Islet of Langerhans (tissue), 1 donor: ENCODE results near the gene RNU1-3.
"Not testable (repeated sequence)": the region's sequence is repeated elsewhere in the genome, so short reads cannot be mapped to it uniquely, and the experiment has no call there.

Experiments
- FAIRE-seq: peaks from one replicate; lab custom pipeline; 2011; peaks lifted over from hg19 to GRCh38; lab: Jason Lieb, UNC

RNU1-3 gene

GRCh38 chr1:16636551-16637195, 30.1 kb downstream of the RNU1-3 start:
- not testable (repeated sequence) for FAIRE-seq

GRCh38 chr1:16635959-16636358, 30.8 kb downstream of the RNU1-3 start:
- not testable (repeated sequence) for FAIRE-seq

- not testable (repeated sequence) for FAIRE-seq
These were observed 33.0 kb downstream of the RNU1-3 start for GRCh38 chr1:16633540-16634282.

GRCh38 chr1:16632044-16632850, 34.5 kb downstream of the RNU1-3 start:
- not testable (repeated sequence) for FAIRE-seq

DNA sequence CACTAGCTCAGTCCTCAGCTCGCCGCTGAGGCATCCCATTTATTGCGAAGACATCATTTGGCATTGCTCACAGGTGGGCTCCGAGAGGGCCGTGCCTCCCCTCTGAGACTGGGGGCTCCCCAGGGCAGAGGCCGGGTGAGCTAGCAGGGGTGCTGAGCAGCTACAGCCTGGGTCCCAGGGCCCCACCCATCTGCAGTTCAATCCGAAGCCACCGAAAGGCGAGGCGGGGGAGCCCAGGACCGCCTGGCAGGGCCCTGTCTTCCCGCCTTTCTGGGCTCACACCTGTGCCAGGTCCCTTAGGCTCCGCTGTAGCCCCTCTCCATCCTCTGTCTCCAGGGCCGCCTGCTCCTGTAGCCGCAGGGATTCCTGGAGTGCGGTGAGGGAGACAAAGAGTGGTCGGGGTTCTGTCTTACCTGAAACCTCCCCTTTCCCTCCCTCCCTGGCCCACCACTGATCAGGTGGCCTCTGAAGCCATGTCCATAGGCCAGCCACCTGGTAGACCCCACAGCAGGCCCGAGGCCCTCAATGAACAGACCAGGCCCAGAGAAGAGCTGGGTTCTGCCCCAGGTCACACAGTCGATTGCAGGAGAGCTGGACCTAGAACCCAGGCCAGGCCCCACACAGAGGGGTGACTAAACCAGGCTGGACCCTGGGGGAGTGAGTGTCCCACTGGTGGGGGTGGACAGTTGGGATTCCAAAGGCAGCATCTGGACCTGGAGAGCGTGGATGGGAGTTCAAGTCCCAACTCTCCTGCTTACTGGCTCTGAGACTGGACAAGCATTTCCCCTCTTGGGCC, 35.3 kb downstream of the RNU1-3 start:
- FAIRE-seq, result no peak

DNA sequence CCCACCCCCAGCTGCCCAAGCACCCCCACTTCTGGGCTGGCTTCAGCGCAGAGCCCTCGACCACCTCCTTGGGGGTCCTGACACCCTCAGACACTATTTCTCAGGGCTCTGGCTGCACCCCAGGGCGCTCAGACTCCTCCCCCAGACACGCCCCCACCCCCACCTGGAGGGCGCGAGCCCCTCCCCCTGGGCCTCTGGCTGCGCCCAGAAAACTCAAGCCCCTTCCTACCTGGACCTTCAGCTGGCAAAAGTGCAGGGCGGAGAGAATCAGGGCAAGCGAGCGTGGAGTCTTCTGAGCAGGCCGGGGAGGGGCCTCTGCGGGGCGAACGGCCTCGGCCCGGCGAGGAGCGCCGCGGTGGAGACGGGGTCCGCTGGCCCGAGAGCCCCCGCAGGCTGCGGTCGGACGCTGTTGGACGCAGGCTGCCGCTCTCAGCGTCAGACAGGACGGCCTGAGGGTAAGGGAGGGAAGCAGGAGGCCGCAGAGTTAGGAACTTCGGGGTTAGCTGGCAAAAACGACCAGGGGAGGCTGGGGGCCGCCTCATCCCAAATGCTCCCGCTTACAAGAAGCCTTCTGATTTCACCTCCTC, 36.0 kb downstream of the RNU1-3 start:
- FAIRE-seq, result no peak

DNA sequence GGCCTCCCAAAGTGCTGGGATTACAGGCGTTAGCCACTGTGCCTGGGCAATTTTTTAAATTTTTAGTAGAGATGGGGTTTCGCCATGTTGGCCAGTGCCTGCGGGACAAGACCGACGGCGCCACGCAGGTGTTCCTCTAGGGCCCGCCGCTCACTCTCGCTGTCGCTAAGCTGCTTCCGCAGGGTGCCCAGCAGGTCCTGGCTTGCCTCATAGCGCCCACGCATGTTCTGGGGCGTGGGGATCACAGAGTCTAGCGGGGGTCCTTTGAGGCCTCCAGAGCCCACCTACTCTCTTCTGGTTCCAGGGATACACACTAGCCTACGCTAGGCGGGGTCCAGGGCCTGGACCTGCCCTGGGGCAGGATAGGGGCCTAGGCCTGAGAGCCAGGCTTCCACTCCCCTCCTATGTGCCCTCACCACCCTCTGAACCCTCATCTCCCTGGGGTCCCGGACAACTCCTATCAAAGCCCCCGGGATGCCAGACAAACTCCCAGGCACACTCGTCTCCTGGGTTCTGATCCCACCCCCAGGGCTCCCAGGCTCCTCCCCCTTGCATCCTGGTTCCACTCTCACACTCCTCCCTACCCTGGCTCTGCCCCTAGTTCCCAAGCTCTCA, 36.7 kb downstream of the RNU1-3 start:
- FAIRE-seq, result not testable (repeated sequence)

DNA sequence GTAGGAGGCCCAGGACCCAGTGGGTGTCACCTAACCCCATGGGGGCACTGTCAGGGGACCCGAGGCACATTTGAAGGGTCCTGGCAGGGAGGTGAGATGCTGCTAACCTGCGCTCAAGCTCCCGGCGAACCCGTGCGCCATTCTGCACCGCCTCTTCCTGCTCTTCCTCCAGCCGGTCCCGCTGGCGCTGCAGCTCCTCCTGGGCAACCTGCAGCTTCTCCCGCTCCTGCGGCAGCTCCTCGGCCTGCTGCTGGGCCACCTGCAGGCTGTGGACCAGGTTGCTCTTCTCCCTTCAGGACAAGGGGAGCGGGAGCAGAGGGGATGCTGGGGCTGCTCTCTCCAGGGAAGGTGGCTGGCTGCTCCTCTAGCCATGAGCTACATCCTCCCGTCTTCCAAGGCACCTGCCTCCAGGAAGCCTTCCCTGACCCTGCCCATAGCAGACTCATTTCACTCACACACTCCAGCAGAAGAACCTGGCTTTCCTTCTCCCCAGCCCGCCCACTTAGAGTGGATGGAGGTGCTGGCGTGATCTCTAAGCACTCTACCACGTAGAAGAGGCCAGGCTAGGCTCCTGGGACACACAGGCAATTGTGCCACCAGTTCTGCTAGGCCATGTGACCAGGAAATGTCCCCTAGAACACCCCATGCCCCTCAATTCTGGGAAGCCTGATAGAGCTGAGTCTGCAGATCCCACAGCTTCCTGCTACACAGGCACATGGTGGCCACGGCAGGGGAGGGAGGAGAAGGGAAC, 38.2 kb downstream of the RNU1-3 start:
- FAIRE-seq, result no peak

GRCh38 chr1:16626409-16626983, 40.3 kb downstream of the RNU1-3 start:
- not testable (repeated sequence) for FAIRE-seq

- no peak for FAIRE-seq
These were observed 41.0 kb downstream of the RNU1-3 start for GRCh38 chr1:16625497-16626408.

DNA sequence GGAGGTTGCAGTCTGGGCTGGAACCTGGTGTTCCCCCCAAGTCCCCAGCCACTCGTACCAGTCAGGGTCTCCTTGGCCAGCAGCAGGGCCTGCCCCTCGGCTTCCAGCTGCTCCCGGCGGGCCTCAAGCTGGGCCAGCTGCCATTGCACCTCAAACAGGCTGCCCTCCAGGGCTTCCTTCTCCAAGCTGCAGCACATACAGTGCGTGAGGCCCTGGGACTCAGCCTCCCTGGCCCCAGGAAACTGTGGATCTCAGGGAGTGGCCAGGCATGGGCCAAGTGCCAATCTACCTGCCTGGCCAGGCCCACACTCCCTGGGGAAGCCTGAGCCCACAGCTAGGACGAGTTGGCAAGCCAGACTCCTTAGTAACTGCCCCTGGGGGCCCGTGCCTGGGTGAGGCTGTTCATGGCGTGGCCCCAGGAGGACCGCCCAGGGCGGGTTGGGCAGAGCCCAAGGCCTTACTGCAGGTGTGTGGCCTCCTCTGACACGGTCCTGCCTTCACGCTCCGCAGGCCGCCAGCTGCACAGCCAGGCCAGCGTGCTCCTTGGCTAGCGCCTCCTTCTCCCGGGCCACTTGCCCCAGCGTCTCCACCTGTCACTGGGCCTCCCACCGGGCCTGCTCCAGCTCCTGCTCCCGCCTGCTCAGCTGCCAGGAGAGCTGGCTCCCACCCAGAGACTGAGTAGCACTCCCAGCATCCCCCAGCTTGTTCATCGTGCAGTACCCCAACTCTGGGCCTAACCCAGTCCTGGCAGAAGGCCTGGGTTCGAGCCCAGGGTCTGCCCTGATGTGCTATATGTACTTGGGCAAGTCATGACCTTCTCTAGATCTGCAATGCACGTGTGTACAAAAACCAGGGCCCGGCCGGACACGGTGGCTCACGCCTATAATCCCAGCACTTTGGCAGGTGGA, 42.7 kb downstream of the RNU1-3 start:
- not testable (repeated sequence) for FAIRE-seq

DNA sequence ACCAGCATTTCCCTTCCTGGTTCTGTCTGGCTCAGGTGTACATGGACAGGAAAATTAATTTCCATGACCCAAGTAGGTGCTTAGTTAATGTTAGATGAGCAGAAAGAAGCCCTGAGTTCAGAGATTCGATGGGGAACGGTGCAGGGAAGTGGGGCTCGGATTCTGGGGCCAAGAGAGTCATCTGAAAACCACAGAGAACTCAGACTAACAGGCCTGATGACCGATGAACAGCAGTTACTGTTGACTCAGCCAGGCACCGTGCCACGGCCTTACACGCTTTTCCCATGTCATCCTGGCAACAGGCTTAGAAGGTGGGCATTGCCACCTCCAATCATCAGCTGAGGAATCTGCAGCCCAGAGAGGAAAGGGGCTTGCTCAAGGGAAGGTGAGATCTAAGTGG, 43.4 kb downstream of the RNU1-3 start:
- not testable (repeated sequence) for FAIRE-seq

DNA sequence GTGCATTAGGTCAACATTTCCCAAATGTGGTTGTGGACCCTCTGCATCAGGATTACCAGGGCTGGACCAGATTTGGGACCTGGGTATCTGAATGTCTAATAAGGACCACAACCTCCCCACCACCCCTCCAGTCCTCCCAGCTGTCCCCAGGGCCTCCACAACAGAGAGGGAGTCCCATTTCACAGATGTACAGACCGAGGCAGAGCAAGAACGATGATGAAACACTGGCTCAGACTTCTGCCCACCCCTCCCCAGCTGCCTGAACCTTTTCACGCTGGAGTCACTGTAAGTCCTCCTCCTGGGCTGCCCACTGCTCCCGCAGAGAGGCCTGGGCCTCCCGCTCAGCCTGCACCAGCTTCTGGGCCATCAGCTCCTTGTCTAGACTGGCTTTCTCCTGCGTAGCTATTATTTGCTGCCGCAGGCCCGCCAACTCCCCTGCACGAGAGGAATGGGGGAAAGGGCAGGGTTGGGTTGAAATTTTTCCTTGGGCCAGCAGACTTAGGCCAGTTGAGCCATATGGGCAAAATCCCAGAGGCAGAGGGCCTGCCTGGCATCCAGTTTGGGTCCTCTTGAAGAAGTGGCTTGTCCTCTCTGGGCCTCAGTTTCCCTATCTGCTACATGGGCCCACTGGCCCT, 45.0 kb downstream of the RNU1-3 start:
- FAIRE-seq, result not testable (repeated sequence)

DNA sequence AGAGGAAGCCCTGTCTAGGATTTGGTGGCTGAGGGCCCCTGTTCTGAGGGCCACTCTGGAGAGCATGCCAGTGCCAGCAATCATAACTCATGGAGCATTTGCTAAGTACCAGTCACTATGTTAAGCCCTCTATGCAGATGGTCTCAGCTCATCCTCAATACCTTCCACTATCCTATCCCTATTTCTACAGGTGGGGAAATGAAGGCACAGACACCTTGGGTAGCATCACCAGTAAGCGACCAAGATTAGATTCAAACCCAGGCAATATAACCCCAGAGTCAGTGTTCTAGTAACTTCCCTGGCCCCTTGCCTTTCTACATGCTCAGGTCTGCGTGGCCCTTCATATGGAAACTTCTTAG, 45.5 kb downstream of the RNU1-3 start:
- no peak for FAIRE-seq

DNA sequence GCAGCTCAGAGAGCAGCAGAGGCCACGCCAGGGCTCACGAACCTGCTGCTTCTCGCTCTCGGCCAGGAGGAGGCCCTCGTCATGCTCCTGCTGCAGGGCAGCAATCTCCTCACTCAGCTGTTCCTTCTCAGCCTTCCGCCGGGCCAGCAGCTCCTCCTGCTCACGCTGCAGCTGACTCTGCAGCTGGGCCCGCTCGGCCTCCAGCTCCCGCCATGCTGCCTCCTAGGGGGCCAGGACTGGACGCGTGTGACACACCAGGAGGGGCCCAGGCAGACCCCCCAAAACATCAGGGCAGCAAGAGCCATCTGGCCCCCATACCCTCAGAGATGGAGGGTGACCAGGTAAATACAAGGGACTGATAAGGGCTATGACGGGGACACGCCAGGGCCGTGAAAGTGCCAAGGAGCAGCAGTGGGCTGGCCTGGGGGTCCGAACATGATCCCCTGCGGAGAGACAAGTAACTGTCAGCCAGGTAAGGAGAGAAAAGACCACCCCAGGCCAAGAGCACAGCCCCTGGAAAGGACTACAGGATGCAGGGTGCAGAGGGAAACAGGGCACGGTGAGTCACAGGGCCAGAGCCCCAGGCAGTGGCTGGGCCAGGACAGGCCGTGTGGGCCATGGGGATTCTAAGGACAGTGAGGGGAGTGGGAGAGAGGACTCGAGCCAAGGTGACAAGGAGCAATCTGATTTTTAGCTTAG, 46.8 kb downstream of the RNU1-3 start:
- not testable (repeated sequence) for FAIRE-seq

DNA sequence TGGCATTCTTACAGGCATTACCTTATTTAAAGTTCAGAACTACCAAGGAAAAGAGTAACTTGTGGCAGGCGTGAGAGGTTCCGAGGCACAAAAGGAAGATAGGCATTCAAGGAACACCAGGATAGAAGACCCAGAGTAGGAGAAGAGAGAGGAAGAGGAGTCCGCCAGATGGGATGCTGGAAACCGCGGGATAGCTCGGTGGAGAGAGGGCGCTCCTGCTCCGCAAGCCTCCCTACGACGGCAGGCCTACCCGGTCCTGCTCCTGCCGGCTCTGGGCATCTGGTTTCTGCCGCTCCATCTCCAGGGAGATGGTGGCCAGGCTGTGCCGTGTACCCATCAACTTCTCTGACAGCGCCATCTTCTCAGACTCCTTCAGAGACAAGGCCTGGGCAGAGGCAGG, 48.0 kb downstream of the RNU1-3 start:
- FAIRE-seq, result no peak
